GM23248 (cell line): ENCODE data around the gene NCOA3.

ENCODE experiments used
- EZH2 ChIP-seq: fragments of 200-600 bp; sonication (generic); IDR thresholded peaks from 2 replicates; pipeline ENCODE4 v1.6.1; 2018; ENCODE audit warnings: antibody characterized with exemption, mild to moderate bottlenecking; ENCODE audit not compliant: insufficient read depth, poor library complexity, severe bottlenecking
- EZH2phosphoT487 ChIP-seq: fragments of 200-600 bp; sonication (generic); IDR thresholded peaks from 2 replicates; pipeline ENCODE4 v1.6.1; 2018; ENCODE audit warnings: antibody characterized with exemption, moderate library complexity, mild to moderate bottlenecking, low read depth; ENCODE audit not compliant: insufficient read depth

GRCh38 chr20:47686545-47686944, 184.9 kb downstream of the NCOA3 start:
- no peak for TF ChIP-seq EZH2
- no peak for TF ChIP-seq EZH2phosphoT487
